GM23338 (cell line): ENCODE data around the gene EVI5L. TPM values are rescaled to one million over a fixed set of nuclear protein-coding genes. Genes with fewer than 3 reads are reported as not detected.

Source experiments
- ATAC-seq: fragments of 200-7000 bp; cut with Tn5 transposase; 3 replicates; pipeline ENCODE4 v1.9.1; 2020
- DNase-seq: peaks from one replicate; pipeline ENCODE4 v3.0.0-alpha.2; 2015; ENCODE audit warnings: low spot score
- H2AFZ ChIP-seq: fragments of 200-600 bp; sonication (generic); 2 replicates; pipeline ENCODE4 v1.8.0; 2016; ENCODE audit warnings: antibody characterized with exemption, mild to moderate bottlenecking, moderate library complexity
- H3F3A ChIP-seq: fragments of 200-600 bp; sonication (generic); replicated peaks from 2 replicates; pipeline ENCODE4 v1.8.0; 2017; ENCODE audit warnings: antibody characterized with exemption, mixed run types, low read depth
- H3K27ac ChIP-seq: fragments of 200-600 bp; sonication (generic); 2 replicates; pipeline ENCODE4 v1.6.1; 2016; ENCODE audit warnings: low read depth
- H3K27me3 ChIP-seq: fragments of 200-600 bp; sonication (generic); 2 replicates; pipeline ENCODE4 v1.8.0; 2016; ENCODE audit warnings: mild to moderate bottlenecking, mixed run types, moderate library complexity; ENCODE audit not compliant: insufficient read depth
- H3K36me3 ChIP-seq: fragments of 200-600 bp; sonication (generic); 2 replicates; pipeline ENCODE4 v1.8.0; 2016; ENCODE audit warnings: mild to moderate bottlenecking; ENCODE audit not compliant: insufficient read depth
- H3K4me1 ChIP-seq: fragments of 200-600 bp; sonication (generic); 2 replicates; pipeline ENCODE4 v1.8.0; 2016; ENCODE audit warnings: mild to moderate bottlenecking, moderate library complexity; ENCODE audit not compliant: insufficient read depth
- H3K4me2 ChIP-seq: fragments of 200-600 bp; sonication (generic); 2 replicates; pipeline ENCODE4 v1.7.1; 2017; ENCODE audit warnings: mixed run types
- H3K4me3 ChIP-seq: fragments of 200-600 bp; sonication (generic); 2 replicates; pipeline ENCODE4 v1.6.1; 2016; ENCODE audit warnings: mixed run types
- H3K79me2 ChIP-seq: fragments of 200-600 bp; sonication (generic); replicated peaks from 2 replicates; pipeline ENCODE4 v1.8.0; 2017; ENCODE audit warnings: mild to moderate bottlenecking; ENCODE audit not compliant: insufficient read depth
- H3K9me2 ChIP-seq: fragments of 200-600 bp; sonication (generic); 2 replicates; pipeline ENCODE4 v1.8.0; 2017; ENCODE audit not compliant: insufficient read depth
- H4K20me1 ChIP-seq: fragments of 200-600 bp; sonication (generic); replicated peaks from 2 replicates; pipeline ENCODE4 v1.8.0; 2017; ENCODE audit warnings: mild to moderate bottlenecking; ENCODE audit not compliant: insufficient read depth
- H3K27ac Mint-ChIP-seq: 2 replicates; pipeline ENCODE4 v1.8.0; 2020; ENCODE audit warnings: inconsistent platforms, mild to moderate bottlenecking, moderate library complexity, mixed read lengths
- H3K27me3 Mint-ChIP-seq: 3 replicates; pipeline ENCODE4 v1.8.0; 2022; ENCODE audit warnings: low read depth, mild to moderate bottlenecking, moderate library complexity, mixed read lengths, inconsistent platforms; ENCODE audit not compliant: insufficient read depth, poor library complexity
- H3K36me3 Mint-ChIP-seq: 3 replicates; pipeline ENCODE4 v1.8.0; 2021; ENCODE audit warnings: low read depth, mild to moderate bottlenecking, inconsistent platforms, moderate library complexity, mixed read lengths
- H3K4me1 Mint-ChIP-seq: 3 replicates; pipeline ENCODE4 v1.8.0; 2020; ENCODE audit warnings: mild to moderate bottlenecking, inconsistent platforms, mixed read lengths
- H3K4me3 Mint-ChIP-seq: 3 replicates; pipeline ENCODE4 v1.8.0; 2021; ENCODE audit warnings: moderate library complexity, mild to moderate bottlenecking, inconsistent platforms, mixed read lengths
- H3K9me3 Mint-ChIP-seq: 3 replicates; pipeline ENCODE4 v1.8.0; 2020; ENCODE audit warnings: moderate library complexity, mild to moderate bottlenecking, inconsistent platforms, mixed read lengths
- CREB1 ChIP-seq: fragments of 250-450 bp; sonication (Bioruptor Pico); IDR thresholded peaks from 2 replicates; pipeline ENCODE4 v1.5.0; 2020; ENCODE audit warnings: low read depth, mild to moderate bottlenecking, moderate library complexity
- EZH2 ChIP-seq: fragments of 200-600 bp; sonication (generic); IDR thresholded peaks from one replicate; pipeline ENCODE4 v1.8.0; 2017; ENCODE audit warnings: antibody characterized with exemption, mild to moderate bottlenecking, low read depth; ENCODE audit not compliant: unreplicated experiment
- EZH2phosphoT487 ChIP-seq: fragments of 200-600 bp; sonication (generic); IDR thresholded peaks from one replicate; pipeline ENCODE4 v1.8.1; 2018; ENCODE audit warnings: antibody characterized with exemption; ENCODE audit not compliant: unreplicated experiment
- JUNB ChIP-seq: IDR thresholded peaks from one replicate; pipeline ENCODE4 v1.6.1; 2016; ENCODE audit warnings: antibody characterized with exemption; ENCODE audit not compliant: unreplicated experiment
- NANOG ChIP-seq: IDR thresholded peaks from 2 replicates; pipeline ENCODE4 v1.6.1; 2016; ENCODE audit warnings: antibody characterized with exemption, borderline replicate concordance
- POLR2AphosphoS5 ChIP-seq: IDR thresholded peaks from 2 replicates; pipeline ENCODE4 v1.6.1; 2016; ENCODE audit warnings: antibody characterized with exemption, low read depth
- ZNF114 ChIP-seq: fragments of 250-450 bp; sonication (Bioruptor Pico); IDR thresholded peaks from 2 replicates; pipeline ENCODE4 v1.5.0; 2020; ENCODE audit warnings: mild to moderate bottlenecking, moderate library complexity
- ZNF331 ChIP-seq: fragments of 250-450 bp; sonication (Bioruptor Pico); IDR thresholded peaks from 2 replicates; pipeline ENCODE4 v1.5.0; 2020; ENCODE audit warnings: low read depth, mild to moderate bottlenecking, moderate library complexity
- polyA plus RNA-seq: library from polyadenylated mRNA; unstranded; fragments of >200 nt; fragmentation: Nextera tagmentation; extraction: Ambion mirVana; gene quantifications from 2 replicates; pipeline ENCODE4 v1.2.1, GENCODE V29; 2016
- total RNA-seq: library from RNA; depleted of rRNA; stranded (reverse); fragments of >200 nt; shearing (Covaris generic); gene quantifications from 2 replicates; pipeline ENCODE4 v1.2.3, GENCODE V29; 2014
- TF ChIP-seq, protein P1 (sequence below): fragments of 250-450 bp; sonication (Bioruptor Pico); IDR thresholded peaks from 2 replicates; pipeline ENCODE4 v1.5.0; 2020; ENCODE audit warnings: mild to moderate bottlenecking, moderate library complexity
- TF ChIP-seq, protein P2 (sequence below): IDR thresholded peaks from 2 replicates; pipeline ENCODE4 v1.6.1; 2016; ENCODE audit warnings: antibody characterized with exemption
- TF ChIP-seq, protein P3 (sequence below): IDR thresholded peaks from one replicate; pipeline ENCODE4 v1.6.1; 2018; ENCODE audit warnings: antibody characterized with exemption; ENCODE audit not compliant: unreplicated experiment
- TF ChIP-seq, protein P4 (sequence below), 2 experiments: fragments of 200-600 bp in 1 of 2; sonication (generic) in 1 of 2; conservative IDR thresholded peaks; 2 replicates each; pipeline versions ENCODE4 v1.5.1 to v1.6.1; 2016 to 2017; ENCODE audit warnings: antibody characterized with exemption in 2 of 2, low read depth in 2 of 2, mild to moderate bottlenecking in 2 of 2, moderate library complexity in 1 of 2

The EVI5L gene
- total and polyA plus RNA-seq, 2 experiments from 2014 or later: 4.5 to 16.2 TPM

DNA sequence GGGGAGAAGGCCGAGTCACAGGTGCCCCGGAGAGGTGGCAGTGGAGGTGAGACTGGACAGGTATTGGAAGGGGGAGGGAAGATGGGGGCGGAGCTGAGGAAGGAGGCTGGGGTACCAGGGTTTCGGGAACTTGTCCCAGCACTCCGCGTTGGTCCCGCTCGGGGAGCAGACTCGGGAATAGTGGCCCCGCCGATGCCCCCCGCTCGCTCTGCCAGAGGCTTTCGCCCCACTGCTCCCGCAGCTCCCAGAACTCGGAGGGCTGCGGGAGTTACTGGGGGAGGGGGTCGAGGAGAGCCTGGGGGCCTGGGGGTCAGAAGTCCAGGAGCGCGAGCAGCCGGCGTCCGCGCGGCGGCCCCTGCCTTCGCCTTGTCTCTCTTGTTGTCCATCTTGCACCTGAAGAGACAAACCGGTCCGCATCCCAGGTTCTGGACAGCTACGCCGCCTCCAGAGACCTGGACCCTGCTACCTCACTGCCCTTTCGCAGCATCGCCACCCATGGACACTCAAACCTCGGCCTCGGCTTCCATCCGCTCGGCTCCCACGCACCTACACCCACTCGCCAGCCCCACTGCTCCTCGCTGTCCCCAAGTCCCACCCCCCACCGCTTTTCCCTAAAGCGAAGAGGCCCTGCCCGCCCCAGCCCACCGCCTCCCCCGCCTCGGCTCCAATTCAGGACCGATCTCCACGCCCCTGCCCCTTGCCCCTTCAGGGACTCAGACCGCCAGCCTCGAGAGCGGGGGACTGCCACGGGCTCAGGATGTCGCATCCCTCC lies 43.5 kb downstream of the EVI5L start:
- no peak for TF ChIP-seq POLR2AphosphoS5
- no peak for TF ChIP-seq EZH2phosphoT487
- TF ChIP-seq, protein P1, sequence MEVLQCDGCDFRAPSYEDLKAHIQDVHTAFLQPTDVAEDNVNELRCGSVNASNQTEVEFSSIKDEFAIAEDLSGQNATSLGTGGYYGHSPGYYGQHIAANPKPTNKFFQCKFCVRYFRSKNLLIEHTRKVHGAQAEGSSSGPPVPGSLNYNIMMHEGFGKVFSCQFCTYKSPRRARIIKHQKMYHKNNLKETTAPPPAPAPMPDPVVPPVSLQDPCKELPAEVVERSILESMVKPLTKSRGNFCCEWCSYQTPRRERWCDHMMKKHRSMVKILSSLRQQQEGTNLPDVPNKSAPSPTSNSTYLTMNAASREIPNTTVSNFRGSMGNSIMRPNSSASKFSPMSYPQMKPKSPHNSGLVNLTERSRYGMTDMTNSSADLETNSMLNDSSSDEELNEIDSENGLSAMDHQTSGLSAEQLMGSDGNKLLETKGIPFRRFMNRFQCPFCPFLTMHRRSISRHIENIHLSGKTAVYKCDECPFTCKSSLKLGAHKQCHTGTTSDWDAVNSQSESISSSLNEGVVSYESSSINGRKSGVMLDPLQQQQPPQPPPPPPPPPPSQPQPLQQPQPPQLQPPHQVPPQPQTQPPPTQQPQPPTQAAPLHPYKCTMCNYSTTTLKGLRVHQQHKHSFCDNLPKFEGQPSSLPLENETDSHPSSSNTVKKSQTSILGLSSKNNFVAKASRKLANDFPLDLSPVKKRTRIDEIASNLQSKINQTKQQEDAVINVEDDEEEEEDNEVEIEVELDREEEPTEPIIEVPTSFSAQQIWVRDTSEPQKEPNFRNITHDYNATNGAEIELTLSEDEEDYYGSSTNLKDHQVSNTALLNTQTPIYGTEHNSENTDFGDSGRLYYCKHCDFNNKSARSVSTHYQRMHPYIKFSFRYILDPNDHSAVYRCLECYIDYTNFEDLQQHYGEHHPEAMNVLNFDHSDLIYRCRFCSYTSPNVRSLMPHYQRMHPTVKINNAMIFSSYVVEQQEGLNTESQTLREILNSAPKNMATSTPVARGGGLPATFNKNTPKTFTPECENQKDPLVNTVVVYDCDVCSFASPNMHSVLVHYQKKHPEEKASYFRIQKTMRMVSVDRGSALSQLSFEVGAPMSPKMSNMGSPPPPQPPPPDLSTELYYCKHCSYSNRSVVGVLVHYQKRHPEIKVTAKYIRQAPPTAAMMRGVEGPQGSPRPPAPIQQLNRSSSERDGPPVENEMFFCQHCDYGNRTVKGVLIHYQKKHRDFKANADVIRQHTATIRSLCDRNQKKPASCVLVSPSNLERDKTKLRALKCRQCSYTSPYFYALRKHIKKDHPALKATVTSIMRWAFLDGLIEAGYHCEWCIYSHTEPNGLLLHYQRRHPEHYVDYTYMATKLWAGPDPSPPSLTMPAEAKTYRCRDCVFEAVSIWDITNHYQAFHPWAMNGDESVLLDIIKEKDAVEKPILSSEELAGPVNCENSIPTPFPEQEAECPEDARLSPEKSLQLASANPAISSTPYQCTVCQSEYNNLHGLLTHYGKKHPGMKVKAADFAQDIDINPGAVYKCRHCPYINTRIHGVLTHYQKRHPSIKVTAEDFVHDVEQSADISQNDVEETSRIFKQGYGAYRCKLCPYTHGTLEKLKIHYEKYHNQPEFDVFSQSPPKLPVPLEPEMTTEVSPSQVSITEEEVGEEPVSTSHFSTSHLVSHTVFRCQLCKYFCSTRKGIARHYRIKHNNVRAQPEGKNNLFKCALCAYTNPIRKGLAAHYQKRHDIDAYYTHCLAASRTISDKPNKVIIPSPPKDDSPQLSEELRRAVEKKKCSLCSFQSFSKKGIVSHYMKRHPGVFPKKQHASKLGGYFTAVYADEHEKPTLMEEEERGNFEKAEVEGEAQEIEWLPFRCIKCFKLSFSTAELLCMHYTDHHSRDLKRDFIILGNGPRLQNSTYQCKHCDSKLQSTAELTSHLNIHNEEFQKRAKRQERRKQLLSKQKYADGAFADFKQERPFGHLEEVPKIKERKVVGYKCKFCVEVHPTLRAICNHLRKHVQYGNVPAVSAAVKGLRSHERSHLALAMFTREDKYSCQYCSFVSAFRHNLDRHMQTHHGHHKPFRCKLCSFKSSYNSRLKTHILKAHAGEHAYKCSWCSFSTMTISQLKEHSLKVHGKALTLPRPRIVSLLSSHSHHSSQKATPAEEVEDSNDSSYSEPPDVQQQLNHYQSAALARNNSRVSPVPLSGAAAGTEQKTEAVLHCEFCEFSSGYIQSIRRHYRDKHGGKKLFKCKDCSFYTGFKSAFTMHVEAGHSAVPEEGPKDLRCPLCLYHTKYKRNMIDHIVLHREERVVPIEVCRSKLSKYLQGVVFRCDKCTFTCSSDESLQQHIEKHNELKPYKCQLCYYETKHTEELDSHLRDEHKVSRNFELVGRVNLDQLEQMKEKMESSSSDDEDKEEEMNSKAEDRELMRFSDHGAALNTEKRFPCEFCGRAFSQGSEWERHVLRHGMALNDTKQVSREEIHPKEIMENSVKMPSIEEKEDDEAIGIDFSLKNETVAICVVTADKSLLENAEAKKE: no peak
- TF ChIP-seq, protein P2, sequence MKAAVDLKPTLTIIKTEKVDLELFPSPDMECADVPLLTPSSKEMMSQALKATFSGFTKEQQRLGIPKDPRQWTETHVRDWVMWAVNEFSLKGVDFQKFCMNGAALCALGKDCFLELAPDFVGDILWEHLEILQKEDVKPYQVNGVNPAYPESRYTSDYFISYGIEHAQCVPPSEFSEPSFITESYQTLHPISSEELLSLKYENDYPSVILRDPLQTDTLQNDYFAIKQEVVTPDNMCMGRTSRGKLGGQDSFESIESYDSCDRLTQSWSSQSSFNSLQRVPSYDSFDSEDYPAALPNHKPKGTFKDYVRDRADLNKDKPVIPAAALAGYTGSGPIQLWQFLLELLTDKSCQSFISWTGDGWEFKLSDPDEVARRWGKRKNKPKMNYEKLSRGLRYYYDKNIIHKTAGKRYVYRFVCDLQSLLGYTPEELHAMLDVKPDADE: no peak
- TF ChIP-seq, protein P3, sequence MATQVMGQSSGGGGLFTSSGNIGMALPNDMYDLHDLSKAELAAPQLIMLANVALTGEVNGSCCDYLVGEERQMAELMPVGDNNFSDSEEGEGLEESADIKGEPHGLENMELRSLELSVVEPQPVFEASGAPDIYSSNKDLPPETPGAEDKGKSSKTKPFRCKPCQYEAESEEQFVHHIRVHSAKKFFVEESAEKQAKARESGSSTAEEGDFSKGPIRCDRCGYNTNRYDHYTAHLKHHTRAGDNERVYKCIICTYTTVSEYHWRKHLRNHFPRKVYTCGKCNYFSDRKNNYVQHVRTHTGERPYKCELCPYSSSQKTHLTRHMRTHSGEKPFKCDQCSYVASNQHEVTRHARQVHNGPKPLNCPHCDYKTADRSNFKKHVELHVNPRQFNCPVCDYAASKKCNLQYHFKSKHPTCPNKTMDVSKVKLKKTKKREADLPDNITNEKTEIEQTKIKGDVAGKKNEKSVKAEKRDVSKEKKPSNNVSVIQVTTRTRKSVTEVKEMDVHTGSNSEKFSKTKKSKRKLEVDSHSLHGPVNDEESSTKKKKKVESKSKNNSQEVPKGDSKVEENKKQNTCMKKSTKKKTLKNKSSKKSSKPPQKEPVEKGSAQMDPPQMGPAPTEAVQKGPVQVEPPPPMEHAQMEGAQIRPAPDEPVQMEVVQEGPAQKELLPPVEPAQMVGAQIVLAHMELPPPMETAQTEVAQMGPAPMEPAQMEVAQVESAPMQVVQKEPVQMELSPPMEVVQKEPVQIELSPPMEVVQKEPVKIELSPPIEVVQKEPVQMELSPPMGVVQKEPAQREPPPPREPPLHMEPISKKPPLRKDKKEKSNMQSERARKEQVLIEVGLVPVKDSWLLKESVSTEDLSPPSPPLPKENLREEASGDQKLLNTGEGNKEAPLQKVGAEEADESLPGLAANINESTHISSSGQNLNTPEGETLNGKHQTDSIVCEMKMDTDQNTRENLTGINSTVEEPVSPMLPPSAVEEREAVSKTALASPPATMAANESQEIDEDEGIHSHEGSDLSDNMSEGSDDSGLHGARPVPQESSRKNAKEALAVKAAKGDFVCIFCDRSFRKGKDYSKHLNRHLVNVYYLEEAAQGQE: no peak
- TF ChIP-seq, protein P4, sequence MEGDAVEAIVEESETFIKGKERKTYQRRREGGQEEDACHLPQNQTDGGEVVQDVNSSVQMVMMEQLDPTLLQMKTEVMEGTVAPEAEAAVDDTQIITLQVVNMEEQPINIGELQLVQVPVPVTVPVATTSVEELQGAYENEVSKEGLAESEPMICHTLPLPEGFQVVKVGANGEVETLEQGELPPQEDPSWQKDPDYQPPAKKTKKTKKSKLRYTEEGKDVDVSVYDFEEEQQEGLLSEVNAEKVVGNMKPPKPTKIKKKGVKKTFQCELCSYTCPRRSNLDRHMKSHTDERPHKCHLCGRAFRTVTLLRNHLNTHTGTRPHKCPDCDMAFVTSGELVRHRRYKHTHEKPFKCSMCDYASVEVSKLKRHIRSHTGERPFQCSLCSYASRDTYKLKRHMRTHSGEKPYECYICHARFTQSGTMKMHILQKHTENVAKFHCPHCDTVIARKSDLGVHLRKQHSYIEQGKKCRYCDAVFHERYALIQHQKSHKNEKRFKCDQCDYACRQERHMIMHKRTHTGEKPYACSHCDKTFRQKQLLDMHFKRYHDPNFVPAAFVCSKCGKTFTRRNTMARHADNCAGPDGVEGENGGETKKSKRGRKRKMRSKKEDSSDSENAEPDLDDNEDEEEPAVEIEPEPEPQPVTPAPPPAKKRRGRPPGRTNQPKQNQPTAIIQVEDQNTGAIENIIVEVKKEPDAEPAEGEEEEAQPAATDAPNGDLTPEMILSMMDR (conservative IDR thresholded peaks at IDR 0.05; ENCODE audit: low read depth in 2 of 2): no peak
- TF ChIP-seq EZH2: no peak
- no peak for TF ChIP-seq ZNF331 (CRISPR knock-in tag)
- TF ChIP-seq NANOG: no peak
- TF ChIP-seq JUNB: no peak
- no peak for TF ChIP-seq ZNF114 (CRISPR knock-in tag)
- no peak for TF ChIP-seq CREB1
- no peaks in the 10 kb centered on the region for H3K9me2 ChIP-seq
- Mint-ChIP-seq H3K27me3 (peaks cover 34% of the 10 kb centered on the region), H3K4me3 (peak overlapping the region; percentile 91), H3K36me3 (peaks cover 5% of the 10 kb centered on the region; the same call in 2 of the 3 replicates), H3K27ac (no peak overlapping the region; the same call in 1 of the 2 replicates), H3K4me1 (peaks cover 18% of the 10 kb centered on the region), H3K9me3 (no peaks in the 10 kb centered on the region)
- no peak overlapping the region for H2AFZ ChIP-seq
- H4K20me1 ChIP-seq: no peaks in the 10 kb centered on the region
- no peaks in the 10 kb centered on the region for H3K79me2 ChIP-seq
- H3F3A ChIP-seq: peaks cover 13% of the 10 kb centered on the region; the same call in 1 of the 2 replicates
- peak overlapping the region; percentile 81 for H3K4me3 ChIP-seq
- no peak overlapping the region for H3K27ac ChIP-seq
- DNase-seq (peak; percentile 48), ATAC-seq (no peak)
- no peaks in the 10 kb centered on the region for H3K36me3 ChIP-seq
- peaks cover 14% of the 10 kb centered on the region for H3K27me3 ChIP-seq
- peaks cover 13% of the 10 kb centered on the region; the same call in 1 of the 2 replicates for H3K4me1 ChIP-seq
- H3K4me2 ChIP-seq: peak overlapping the region; percentile 91
